ENCODE results near the gene ARHGAP22.

The ARHGAP22 gene

GRCh38 chr10:48575901-48576300, 29.0 kb downstream of the ARHGAP22 start:
- no peaks in the 10 kb centered on the region for H3K79me2 ChIP-seq (ENCODE audit: low read length)
- no peaks in the 10 kb centered on the region for H3K4me1 ChIP-seq (ENCODE audit: low read length)
- H3K36me3 ChIP-seq (replicated peaks; ENCODE audit: insufficient read depth, low read length): no peaks in the 10 kb centered on the region
- H3K4me2 ChIP-seq (ENCODE audit: low read depth, low read length): no peak overlapping the region
- no peak overlapping the region for H3K4me3 ChIP-seq (ENCODE audit: low read length)
- H3K27ac ChIP-seq (ENCODE audit: low read length): no peak overlapping the region
- no peaks in the 10 kb centered on the region for H3F3A ChIP-seq (ENCODE audit: insufficient read depth, low read length)
- H3K9me3 ChIP-seq (replicated peaks; ENCODE audit: insufficient read depth, low read length): no peaks in the 10 kb centered on the region
- H4K20me1 ChIP-seq (ENCODE audit: insufficient read depth, low read length): no peaks in the 10 kb centered on the region
- no peaks in the 10 kb centered on the region for H3K9me2 ChIP-seq (replicated peaks; ENCODE audit: insufficient read depth, low read length)
- no peaks in the 10 kb centered on the region for H3K27me3 ChIP-seq (replicated peaks; ENCODE audit: insufficient read depth, low read length)
- DNase-seq: no peak
- no peak overlapping the region for H2AFZ ChIP-seq (ENCODE audit: low read length)
- no peak overlapping the region for H3K9ac ChIP-seq (ENCODE audit: low read length)
- TF ChIP-seq CTCF (IDR thresholded peaks at IDR 0.05; ENCODE audit: low read length): no peak

GRCh38 chr10:48574817-48575380, 30.0 kb downstream of the ARHGAP22 start:
- no peak for DNase-seq
- Histone ChIP-seq H3K9me2 (replicated peaks; ENCODE audit: insufficient read depth, low read length) (no peaks in the 10 kb centered on the region), H3K27me3 (replicated peaks; ENCODE audit: insufficient read depth, low read length) (no peaks in the 10 kb centered on the region), H3K4me1 (ENCODE audit: low read length) (no peaks in the 10 kb centered on the region), H3K4me3 (ENCODE audit: low read length) (no peak overlapping the region), H3F3A (ENCODE audit: insufficient read depth, low read length) (no peaks in the 10 kb centered on the region), H3K4me2 (ENCODE audit: low read depth, low read length) (no peak overlapping the region), H3K9me3 (replicated peaks; ENCODE audit: insufficient read depth, low read length) (no peaks in the 10 kb centered on the region), H3K9ac (ENCODE audit: low read length) (no peak overlapping the region), H3K27ac (ENCODE audit: low read length) (no peak overlapping the region), H2AFZ (ENCODE audit: low read length) (no peak overlapping the region), H4K20me1 (ENCODE audit: insufficient read depth, low read length) (no peaks in the 10 kb centered on the region), H3K79me2 (ENCODE audit: low read length) (no peaks in the 10 kb centered on the region), H3K36me3 (replicated peaks; ENCODE audit: insufficient read depth, low read length) (no peaks in the 10 kb centered on the region)
- no peak for TF ChIP-seq CTCF (IDR thresholded peaks at IDR 0.05; ENCODE audit: low read length)
- TF ChIP-seq EZH2phosphoT487 (IDR thresholded peaks at IDR 0.05; ENCODE audit: low read length): no peak
- TF ChIP-seq EZH2 (optimal IDR thresholded peaks at IDR 0.05; ENCODE audit: low read depth, low read length): no peak

- Histone ChIP-seq H3K27me3 (replicated peaks; ENCODE audit: insufficient read depth, low read length) (no peaks in the 10 kb centered on the region), H3K79me2 (ENCODE audit: low read length) (no peaks in the 10 kb centered on the region), H3K9me2 (replicated peaks; ENCODE audit: insufficient read depth, low read length) (no peaks in the 10 kb centered on the region), H3F3A (ENCODE audit: insufficient read depth, low read length) (no peaks in the 10 kb centered on the region), H3K27ac (ENCODE audit: low read length) (no peak overlapping the region), H2AFZ (ENCODE audit: low read length) (no peak overlapping the region), H4K20me1 (ENCODE audit: insufficient read depth, low read length) (no peaks in the 10 kb centered on the region), H3K36me3 (replicated peaks; ENCODE audit: insufficient read depth, low read length) (no peaks in the 10 kb centered on the region), H3K9ac (ENCODE audit: low read length) (no peak overlapping the region), H3K4me3 (ENCODE audit: low read length) (no peak overlapping the region), H3K9me3 (replicated peaks; ENCODE audit: insufficient read depth, low read length) (no peaks in the 10 kb centered on the region), H3K4me1 (ENCODE audit: low read length) (no peaks in the 10 kb centered on the region), H3K4me2 (ENCODE audit: low read depth, low read length) (no peak overlapping the region)
- DNase-seq: no peak
- no peak for TF ChIP-seq EZH2phosphoT487 (IDR thresholded peaks at IDR 0.05; ENCODE audit: low read length)
- no peak for TF ChIP-seq EZH2 (optimal IDR thresholded peaks at IDR 0.05; ENCODE audit: low read depth, low read length)
- no peak for TF ChIP-seq CTCF (IDR thresholded peaks at IDR 0.05; ENCODE audit: low read length)
Observed at GRCh38 chr10:48574322-48574796, 30.5 kb downstream of the ARHGAP22 start.

Measured in MM.1S (cell line).